GF-D8 (cell line): ENCODE data around the gene NAXD.
"Not testable (repeated sequence)": the region's sequence is repeated elsewhere in the genome, so short reads cannot be mapped to it uniquely, and the experiment has no call there.

Experiments
- DNase-seq: peaks from one replicate; lab custom pipeline; 2025; lab: John Stamatoyannopoulos, UW

The NAXD gene

GRCh38 chr13:110664673-110665072 is 49.3 kb downstream of the NAXD start:
- no peak for DNase-seq

GRCh38 chr13:110665491-110666254 is 50.3 kb downstream of the NAXD start:
- peak; percentile 70 for DNase-seq

- no peak for DNase-seq
Measured at GRCh38 chr13:110666255-110666533, 50.8 kb downstream of the NAXD start.

GRCh38 chr13:110669036-110669435 is 53.7 kb downstream of the NAXD start:
- no peak for DNase-seq

- not testable (repeated sequence) for DNase-seq
Measured at GRCh38 chr13:110669814-110670213, 54.5 kb downstream of the NAXD start.

GRCh38 chr13:110676595-110677587 is 61.5 kb downstream of the NAXD start:
- DNase-seq, result no peak

- no peak for DNase-seq
Measured at GRCh38 chr13:110677731-110678545, 62.6 kb downstream of the NAXD start.

- no peak for DNase-seq
Measured at GRCh38 chr13:110680852-110681251, 65.5 kb downstream of the NAXD start.

- DNase-seq, result no peak
Measured at GRCh38 chr13:110681868-110682550, 66.7 kb downstream of the NAXD start.

- no peak for DNase-seq
Measured at GRCh38 chr13:110682746-110683145, 67.4 kb downstream of the NAXD start.

GRCh38 chr13:110683203-110683883 is 68.0 kb downstream of the NAXD start:
- DNase-seq, result no peak

- no peak for DNase-seq
Measured at GRCh38 chr13:110683921-110684320, 68.6 kb downstream of the NAXD start.

GRCh38 chr13:110684388-110685056 is 69.2 kb downstream of the NAXD start:
- no peak for DNase-seq

GRCh38 chr13:110685305-110686020 is 70.1 kb downstream of the NAXD start:
- no peak for DNase-seq

GRCh38 chr13:110687736-110688135 is 72.4 kb downstream of the NAXD start:
- no peak for DNase-seq

- no peak for DNase-seq
Measured at GRCh38 chr13:110689041-110689440, 73.7 kb downstream of the NAXD start.
